ENCODE measurements around the gene CACNG4. TPM values are rescaled to one million over a fixed set of nuclear protein-coding genes. Genes with fewer than 3 reads are reported as not detected.
A peak's percentile ranks its signal among the peaks of the same experiment; 100 is the strongest.

CACNG4 gene
- total RNA-seq, 1 experiment from 2014 or later, result not detected

DNA sequence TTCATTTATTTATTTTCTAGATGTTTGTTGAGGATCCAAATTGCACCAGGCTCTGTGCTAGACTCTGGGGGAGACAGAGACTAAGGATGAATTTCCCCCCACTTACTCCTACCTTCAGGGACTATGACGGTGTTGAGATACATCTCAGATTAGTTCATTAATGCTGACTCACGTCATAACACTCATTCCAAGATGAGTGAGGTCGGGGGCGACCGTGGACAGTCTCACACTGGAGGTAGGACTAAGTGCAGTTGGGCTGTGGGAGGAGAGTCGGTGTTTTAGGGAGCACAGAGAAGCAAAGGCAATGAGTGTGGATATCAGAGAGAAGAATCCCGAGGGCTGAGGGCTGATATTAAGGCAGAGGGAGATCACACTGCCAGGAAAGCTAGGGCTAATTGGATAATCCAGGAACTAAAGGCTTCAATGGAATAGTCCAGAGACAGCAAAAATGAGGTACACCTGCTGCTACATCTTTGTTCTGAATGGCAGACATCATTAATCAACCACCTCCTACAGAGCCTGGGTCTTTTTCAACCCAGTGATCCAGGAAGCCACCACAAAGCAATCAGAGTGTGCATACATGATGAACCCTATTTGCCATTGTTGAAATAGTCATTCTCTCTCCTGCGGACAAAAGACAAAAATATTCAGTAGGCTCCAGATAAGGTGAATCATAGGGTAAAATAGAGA is 38.6 kb upstream of the CACNG4 start:
- no peaks in the 10 kb centered on the region for H3K27me3 ChIP-seq (ENCODE audit: low read length)
- no peaks in the 10 kb centered on the region for H3K9me3 ChIP-seq (ENCODE audit: low read length)

DNA sequence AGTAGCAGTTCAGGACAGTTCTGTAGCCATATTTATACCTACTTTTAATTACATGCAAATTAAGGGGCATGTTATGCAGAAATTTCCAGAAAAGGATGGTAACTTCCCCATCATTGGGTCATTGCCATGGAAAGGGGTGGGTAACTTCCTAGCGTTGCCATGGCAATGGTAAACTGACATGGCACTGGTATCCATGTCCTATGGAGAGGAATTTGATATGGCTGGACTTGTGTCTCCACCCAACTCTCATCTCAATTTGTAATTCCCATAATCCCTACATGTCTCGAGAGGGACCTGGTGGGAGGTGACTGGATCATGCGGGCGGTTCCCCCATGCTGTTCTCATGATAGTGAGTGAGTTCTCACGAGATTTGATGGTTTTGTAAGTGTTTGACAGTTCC is 35.6 kb upstream of the CACNG4 start:
- H2AFZ ChIP-seq (ENCODE audit: low read length), result no peak overlapping the region
- no peak overlapping the region for H3K9ac ChIP-seq (ENCODE audit: low read length)

More for the DNA sequence above, 38.6 kb upstream of the CACNG4 start:
- Histone ChIP-seq H3K79me2 (ENCODE audit: low read length) (no peaks in the 10 kb centered on the region), H3K36me3 (ENCODE audit: insufficient read depth, low read length) (no peaks in the 10 kb centered on the region), H3K27ac (ENCODE audit: low read length) (no peak overlapping the region), H3K4me1 (ENCODE audit: low read length) (no peaks in the 10 kb centered on the region), H2AFZ (ENCODE audit: low read length) (no peak overlapping the region), H4K20me1 (ENCODE audit: insufficient read depth, low read depth, low read length) (no peaks in the 10 kb centered on the region), H3K9me2 (replicated peaks; ENCODE audit: insufficient read depth, low read length) (no peaks in the 10 kb centered on the region), H3K9ac (ENCODE audit: low read length) (no peak overlapping the region), H3K4me2 (ENCODE audit: low read depth, low read length, poor library complexity, severe bottlenecking) (no peak overlapping the region), H3K4me3 (ENCODE audit: low read length) (no peak overlapping the region)
- DNase-seq, result no peak

GRCh38 chr17:66929591-66929990 is 34.9 kb upstream of the CACNG4 start:
- Histone ChIP-seq H3K4me1 (ENCODE audit: low read length) (no peaks in the 10 kb centered on the region), H3K9me3 (ENCODE audit: low read length) (no peaks in the 10 kb centered on the region), H2AFZ (ENCODE audit: low read length) (no peak overlapping the region), H3K4me3 (ENCODE audit: low read length) (no peak overlapping the region), H3K9ac (ENCODE audit: low read length) (no peak overlapping the region), H3K9me2 (replicated peaks; ENCODE audit: insufficient read depth, low read length) (no peaks in the 10 kb centered on the region), H3K4me2 (ENCODE audit: low read depth, low read length, poor library complexity, severe bottlenecking) (no peak overlapping the region), H3K36me3 (ENCODE audit: insufficient read depth, low read length) (no peaks in the 10 kb centered on the region), H3K27me3 (ENCODE audit: low read length) (no peaks in the 10 kb centered on the region), H3K79me2 (ENCODE audit: low read length) (no peaks in the 10 kb centered on the region), H4K20me1 (ENCODE audit: insufficient read depth, low read depth, low read length) (no peaks in the 10 kb centered on the region), H3K27ac (ENCODE audit: low read length) (no peak overlapping the region)
- DNase-seq, result no peak

More for the DNA sequence above, 35.6 kb upstream of the CACNG4 start:
- DNase-seq, result no peak
- H3K79me2 ChIP-seq (ENCODE audit: low read length), result no peaks in the 10 kb centered on the region
- H3K4me1 ChIP-seq (ENCODE audit: low read length), result no peaks in the 10 kb centered on the region
- H3K4me3 ChIP-seq (ENCODE audit: low read length), result no peak overlapping the region
- no peaks in the 10 kb centered on the region for H3K36me3 ChIP-seq (ENCODE audit: insufficient read depth, low read length)
- no peaks in the 10 kb centered on the region for H4K20me1 ChIP-seq (ENCODE audit: insufficient read depth, low read depth, low read length)
- H3K27me3 ChIP-seq (ENCODE audit: low read length), result no peaks in the 10 kb centered on the region
- H3K9me3 ChIP-seq (ENCODE audit: low read length), result no peaks in the 10 kb centered on the region
- no peak overlapping the region for H3K27ac ChIP-seq (ENCODE audit: low read length)
- H3K4me2 ChIP-seq (ENCODE audit: low read depth, low read length, poor library complexity, severe bottlenecking), result no peak overlapping the region
- no peaks in the 10 kb centered on the region for H3K9me2 ChIP-seq (replicated peaks; ENCODE audit: insufficient read depth, low read length)

- no peaks in the 10 kb centered on the region for H3K79me2 ChIP-seq (ENCODE audit: low read length)
Measured at GRCh38 chr17:66930933-66931332, 33.6 kb upstream of the CACNG4 start.

DNA sequence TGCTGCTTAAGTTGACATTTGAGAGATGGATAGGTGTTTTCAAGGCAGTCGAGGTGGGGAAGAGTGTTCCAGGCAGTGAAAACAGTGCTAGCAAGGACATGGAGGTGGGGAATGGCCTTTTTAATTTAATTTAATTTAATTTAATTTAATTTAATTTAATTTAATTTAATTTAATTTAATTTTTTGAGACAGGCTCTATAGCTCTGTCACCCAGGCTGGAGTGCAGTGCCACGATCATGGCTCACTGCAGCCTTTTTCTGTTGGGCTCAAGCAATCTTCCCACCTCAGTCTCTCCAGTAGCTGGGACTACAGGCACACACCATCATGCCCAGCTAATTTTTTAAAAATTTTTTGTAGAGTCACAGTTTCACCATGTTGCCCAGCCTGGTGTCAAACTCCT is 32.2 kb upstream of the CACNG4 start:
- no peaks in the 10 kb centered on the region for H4K20me1 ChIP-seq (ENCODE audit: insufficient read depth, low read depth, low read length)
- no peaks in the 10 kb centered on the region for H3K79me2 ChIP-seq (ENCODE audit: low read length)
- no peak for DNase-seq
- H2AFZ ChIP-seq (ENCODE audit: low read length), result no peak overlapping the region
- no peaks in the 10 kb centered on the region for H3K4me1 ChIP-seq (ENCODE audit: low read length)
- no peaks in the 10 kb centered on the region for H3K9me2 ChIP-seq (replicated peaks; ENCODE audit: insufficient read depth, low read length)
- no peak overlapping the region for H3K27ac ChIP-seq (ENCODE audit: low read length)
- no peaks in the 10 kb centered on the region for H3K36me3 ChIP-seq (ENCODE audit: insufficient read depth, low read length)
- H3K4me2 ChIP-seq (ENCODE audit: low read depth, low read length, poor library complexity, severe bottlenecking), result no peak overlapping the region
- no peak overlapping the region for H3K9ac ChIP-seq (ENCODE audit: low read length)
- no peaks in the 10 kb centered on the region for H3K27me3 ChIP-seq (ENCODE audit: low read length)
- H3K9me3 ChIP-seq (ENCODE audit: low read length), result no peaks in the 10 kb centered on the region
- no peak overlapping the region for H3K4me3 ChIP-seq (ENCODE audit: low read length)

More at GRCh38 chr17:66930933-66931332, 33.6 kb upstream of the CACNG4 start:
- DNase-seq, result peak; percentile 69
- no peaks in the 10 kb centered on the region for H4K20me1 ChIP-seq (ENCODE audit: insufficient read depth, low read depth, low read length)
- H3K27ac ChIP-seq (ENCODE audit: low read length), result no peak overlapping the region
- H3K9ac ChIP-seq (ENCODE audit: low read length), result no peak overlapping the region
- no peaks in the 10 kb centered on the region for H3K4me1 ChIP-seq (ENCODE audit: low read length)
- H3K9me3 ChIP-seq (ENCODE audit: low read length), result no peaks in the 10 kb centered on the region
- no peak overlapping the region for H3K4me3 ChIP-seq (ENCODE audit: low read length)
- no peaks in the 10 kb centered on the region for H3K9me2 ChIP-seq (replicated peaks; ENCODE audit: insufficient read depth, low read length)
- no peaks in the 10 kb centered on the region for H3K36me3 ChIP-seq (ENCODE audit: insufficient read depth, low read length)
- H3K27me3 ChIP-seq (ENCODE audit: low read length), result no peaks in the 10 kb centered on the region
- no peak overlapping the region for H2AFZ ChIP-seq (ENCODE audit: low read length)
- no peak overlapping the region for H3K4me2 ChIP-seq (ENCODE audit: low read depth, low read length, poor library complexity, severe bottlenecking)

GRCh38 chr17:66934040-66934439 is 30.5 kb upstream of the CACNG4 start:
- Histone ChIP-seq H3K4me3 (ENCODE audit: low read length) (no peak overlapping the region), H3K9me3 (ENCODE audit: low read length) (no peaks in the 10 kb centered on the region), H3K27ac (ENCODE audit: low read length) (no peak overlapping the region)

DNA sequence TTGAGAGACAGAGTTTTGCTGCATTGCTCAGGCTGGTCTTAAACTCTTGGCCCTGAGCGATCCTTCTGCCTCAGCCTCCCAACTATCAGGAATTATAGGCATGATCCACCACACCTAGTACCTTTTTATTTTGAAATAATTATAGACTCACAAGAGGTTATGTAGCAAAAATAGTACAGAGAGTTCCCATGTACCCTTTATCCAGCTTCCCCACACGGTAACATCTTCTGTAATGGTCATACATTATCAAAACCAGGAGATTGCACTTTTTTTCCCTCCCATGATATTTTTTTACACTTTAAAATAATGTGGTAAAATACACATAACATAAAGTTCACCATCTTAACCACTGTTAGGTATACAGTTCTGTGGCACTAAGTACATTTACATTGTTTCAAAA is 28.8 kb upstream of the CACNG4 start:
- DNase-seq, result no peak
- Histone ChIP-seq H3K36me3 (ENCODE audit: insufficient read depth, low read length) (no peaks in the 10 kb centered on the region), H3K9me2 (replicated peaks; ENCODE audit: insufficient read depth, low read length) (no peaks in the 10 kb centered on the region), H3K9me3 (ENCODE audit: low read length) (no peaks in the 10 kb centered on the region), H3K4me2 (ENCODE audit: low read depth, low read length, poor library complexity, severe bottlenecking) (no peak overlapping the region), H3K4me3 (ENCODE audit: low read length) (no peak overlapping the region), H3K27ac (ENCODE audit: low read length) (no peak overlapping the region), H3K79me2 (ENCODE audit: low read length) (no peaks in the 10 kb centered on the region), H3K27me3 (ENCODE audit: low read length) (no peaks in the 10 kb centered on the region), H3K9ac (ENCODE audit: low read length) (no peak overlapping the region), H4K20me1 (ENCODE audit: insufficient read depth, low read depth, low read length) (no peaks in the 10 kb centered on the region), H2AFZ (ENCODE audit: low read length) (no peak overlapping the region), H3K4me1 (ENCODE audit: low read length) (no peaks in the 10 kb centered on the region)

More at GRCh38 chr17:66934040-66934439, 30.5 kb upstream of the CACNG4 start:
- Histone ChIP-seq H3K27me3 (ENCODE audit: low read length) (no peaks in the 10 kb centered on the region), H4K20me1 (ENCODE audit: insufficient read depth, low read depth, low read length) (no peaks in the 10 kb centered on the region), H3K79me2 (ENCODE audit: low read length) (no peaks in the 10 kb centered on the region), H3K9ac (ENCODE audit: low read length) (no peak overlapping the region), H2AFZ (ENCODE audit: low read length) (no peak overlapping the region), H3K36me3 (ENCODE audit: insufficient read depth, low read length) (no peaks in the 10 kb centered on the region), H3K4me2 (ENCODE audit: low read depth, low read length, poor library complexity, severe bottlenecking) (no peak overlapping the region), H3K4me1 (ENCODE audit: low read length) (no peaks in the 10 kb centered on the region), H3K9me2 (replicated peaks; ENCODE audit: insufficient read depth, low read length) (no peaks in the 10 kb centered on the region)
- DNase-seq, result no peak

GRCh38 chr17:66938656-66939055 is 25.9 kb upstream of the CACNG4 start:
- DNase-seq, result no peak
- no peaks in the 10 kb centered on the region for H3K9me2 ChIP-seq (replicated peaks; ENCODE audit: insufficient read depth, low read length)
- H3K27me3 ChIP-seq (ENCODE audit: low read length), result no peaks in the 10 kb centered on the region

More at GRCh38 chr17:66938656-66939055, 25.9 kb upstream of the CACNG4 start:
- no peaks in the 10 kb centered on the region for H3K36me3 ChIP-seq (ENCODE audit: insufficient read depth, low read length)
- H3K9ac ChIP-seq (ENCODE audit: low read length), result no peak overlapping the region
- no peak overlapping the region for H2AFZ ChIP-seq (ENCODE audit: low read length)
- H4K20me1 ChIP-seq (ENCODE audit: insufficient read depth, low read depth, low read length), result no peaks in the 10 kb centered on the region
- no peaks in the 10 kb centered on the region for H3K79me2 ChIP-seq (ENCODE audit: low read length)
- no peak overlapping the region for H3K4me3 ChIP-seq (ENCODE audit: low read length)
- no peaks in the 10 kb centered on the region for H3K9me3 ChIP-seq (ENCODE audit: low read length)
- no peaks in the 10 kb centered on the region for H3K4me1 ChIP-seq (ENCODE audit: low read length)
- H3K27ac ChIP-seq (ENCODE audit: low read length), result no peak overlapping the region
- H3K4me2 ChIP-seq (ENCODE audit: low read depth, low read length, poor library complexity, severe bottlenecking), result no peak overlapping the region
